Nucleus accumbens (tissue), 56 donors: Measurements from ENCODE around the gene MPV17L2.
"Not testable (repeated sequence)": the region's sequence is repeated elsewhere in the genome, so short reads cannot be mapped to it uniquely, and the experiment has no call there.

Source experiments
- DNase-seq, 56 donors: peaks; one replicate each; lab custom pipeline; 2025; lab: John Stamatoyannopoulos, UW

Gene MPV17L2

GRCh38 chr19:18209912-18210311 is 16.9 kb downstream of the MPV17L2 start:
- DNase-seq, result not testable (repeated sequence)

- DNase-seq, result no peak
These were observed 18.7 kb downstream of the MPV17L2 start for GRCh38 chr19:18211683-18212082.

- DNase-seq, result no peak
These were observed 21.9 kb downstream of the MPV17L2 start for GRCh38 chr19:18214779-18215433.

- DNase-seq, result no peak
These were observed 23.8 kb downstream of the MPV17L2 start for GRCh38 chr19:18216789-18217188.

- no peak for DNase-seq
These were observed 25.1 kb downstream of the MPV17L2 start for GRCh38 chr19:18218159-18218558.

GRCh38 chr19:18218600-18218999 is 25.6 kb downstream of the MPV17L2 start:
- no peak for DNase-seq

GRCh38 chr19:18219911-18220631 is 27.1 kb downstream of the MPV17L2 start:
- no peak for DNase-seq

GRCh38 chr19:18220632-18221275 is 27.7 kb downstream of the MPV17L2 start:
- DNase-seq, result peak in 1 of 56 donors; percentile 18

- DNase-seq, result no peak
These were observed 29.1 kb downstream of the MPV17L2 start for GRCh38 chr19:18221815-18222725.

- peak in 17 of 56 donors; percentile 5 to 68 (median 27) for DNase-seq
These were observed 31.0 kb downstream of the MPV17L2 start for GRCh38 chr19:18223860-18224524.

GRCh38 chr19:18224525-18225354 is 31.7 kb downstream of the MPV17L2 start:
- DNase-seq, result peak in 55 of 56 donors; percentile 50 to 94 (median 83)

GRCh38 chr19:18225355-18225701 is 32.3 kb downstream of the MPV17L2 start:
- peak in 1 of 56 donors; percentile 3 for DNase-seq

- no peak for DNase-seq
These were observed 32.9 kb downstream of the MPV17L2 start, which contains the start of gene PDE4C for GRCh38 chr19:18225702-18226468. TSS of gene PDE4C (minus strand) at chr19:18226438. CDS start at chr19:18226415, 23 bp downstream.

GRCh38 chr19:18226956-18227780 is 34.1 kb downstream of the MPV17L2 start:
- no peak for DNase-seq

- DNase-seq, result no peak
These were observed 34.8 kb downstream of the MPV17L2 start for GRCh38 chr19:18227781-18228271.

- no peak for DNase-seq
These were observed 36.5 kb downstream of the MPV17L2 start for GRCh38 chr19:18229474-18229873.

- DNase-seq, result no peak
These were observed 36.9 kb downstream of the MPV17L2 start for GRCh38 chr19:18229915-18230314.
